T-helper 2 cell treated with Interferon-gamma antibody and Interleukin-4, amounts not matched to agents 100 ng/mL and 5 ng/mL, for 36 hours (primary cell): ENCODE data around the gene SH3D21. TPM values are rescaled to one million over a fixed set of nuclear protein-coding genes. Genes with fewer than 3 reads are reported as not detected.

Experiments
- intact Hi-C: fragments of 100-400 bp; cut with micrococcal nuclease; formaldehyde crosslinking; loops from one replicate; pipeline ENCODE4 v1.15.1; 2023
- total RNA-seq: library from RNA; stranded (reverse); gene quantifications from 2 replicates; pipeline ENCODE4 v1.2.3, GENCODE V29; 2022

Gene SH3D21
- total RNA-seq, 1 donor from 2014 or later, result 7.6 TPM

DNA sequence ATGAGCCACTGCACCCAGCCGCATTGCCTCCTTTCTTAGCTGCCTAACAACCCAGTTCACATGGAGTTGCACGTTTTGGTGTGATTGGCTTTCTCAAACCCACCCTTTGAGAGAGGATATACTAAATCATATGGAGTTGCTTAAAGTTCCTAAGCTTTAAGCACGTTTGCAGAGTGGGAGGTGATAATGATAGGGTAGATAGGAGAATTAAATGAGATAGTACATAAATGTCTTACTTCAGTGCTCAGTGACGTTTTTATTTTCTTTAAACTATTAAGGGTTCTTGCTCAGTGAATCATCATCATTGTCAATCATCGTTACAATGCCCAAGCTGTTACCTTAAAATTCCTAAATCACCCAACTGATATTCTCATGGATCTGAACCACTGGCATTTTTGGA is 2.9 kb upstream of the SH3D21 start:
- intact Hi-C loops, result no loop called here

DNA sequence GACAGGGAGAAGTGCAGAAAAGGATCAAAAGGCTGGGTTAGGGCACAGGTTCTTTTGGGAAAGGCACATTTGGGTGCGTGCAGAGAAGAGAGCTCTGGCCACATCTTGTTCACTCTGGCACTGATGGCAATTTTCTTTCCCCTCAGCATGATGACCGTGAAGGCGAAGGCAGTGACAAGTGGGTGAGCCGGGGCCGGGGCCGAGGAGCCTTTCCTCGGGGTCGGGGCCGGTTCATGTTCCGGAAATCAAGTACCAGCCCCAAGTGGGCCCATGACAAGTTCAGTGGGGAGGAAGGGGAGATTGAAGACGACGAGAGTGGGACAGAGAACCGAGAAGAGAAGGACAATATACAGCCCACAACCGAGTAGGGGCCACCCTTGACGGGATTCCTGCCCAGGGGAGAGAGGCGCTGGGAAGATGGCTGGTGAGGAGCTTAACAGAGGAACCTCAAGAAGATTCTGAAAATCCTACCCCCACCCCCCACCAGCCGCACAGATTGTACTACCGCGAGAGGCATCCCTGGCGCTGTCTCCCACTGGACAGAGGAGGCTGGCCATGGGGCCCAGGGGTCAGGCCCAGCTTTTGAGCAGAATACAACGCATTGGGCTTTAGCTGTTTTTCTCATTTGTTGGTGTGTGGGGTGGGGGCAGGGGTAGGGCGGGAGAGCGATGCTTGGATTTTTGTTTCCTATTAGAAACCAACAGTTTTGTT is 2.4 kb upstream of the SH3D21 start:
- intact Hi-C loops, result no loop called here

DNA sequence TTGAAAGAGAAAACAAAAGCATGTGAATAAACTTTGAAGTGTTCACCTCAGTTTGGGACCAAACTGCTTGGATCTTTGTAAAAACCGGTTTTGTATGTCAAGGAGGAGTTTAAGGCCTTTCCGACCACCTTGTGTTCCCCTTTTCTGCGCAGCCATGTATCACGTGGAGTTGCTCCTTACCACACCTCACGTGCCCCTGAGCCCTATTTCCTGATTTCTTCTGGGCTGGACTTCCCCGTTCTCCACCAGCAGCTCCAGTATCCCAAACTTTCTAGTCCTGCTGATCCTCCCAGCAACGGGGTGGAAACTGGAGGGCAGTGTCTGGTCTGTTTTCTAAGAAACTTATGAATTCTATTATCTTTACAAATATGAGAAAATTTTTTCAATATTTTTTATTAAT is 1.6 kb upstream of the SH3D21 start:
- intact Hi-C loops, result no loop called here

DNA sequence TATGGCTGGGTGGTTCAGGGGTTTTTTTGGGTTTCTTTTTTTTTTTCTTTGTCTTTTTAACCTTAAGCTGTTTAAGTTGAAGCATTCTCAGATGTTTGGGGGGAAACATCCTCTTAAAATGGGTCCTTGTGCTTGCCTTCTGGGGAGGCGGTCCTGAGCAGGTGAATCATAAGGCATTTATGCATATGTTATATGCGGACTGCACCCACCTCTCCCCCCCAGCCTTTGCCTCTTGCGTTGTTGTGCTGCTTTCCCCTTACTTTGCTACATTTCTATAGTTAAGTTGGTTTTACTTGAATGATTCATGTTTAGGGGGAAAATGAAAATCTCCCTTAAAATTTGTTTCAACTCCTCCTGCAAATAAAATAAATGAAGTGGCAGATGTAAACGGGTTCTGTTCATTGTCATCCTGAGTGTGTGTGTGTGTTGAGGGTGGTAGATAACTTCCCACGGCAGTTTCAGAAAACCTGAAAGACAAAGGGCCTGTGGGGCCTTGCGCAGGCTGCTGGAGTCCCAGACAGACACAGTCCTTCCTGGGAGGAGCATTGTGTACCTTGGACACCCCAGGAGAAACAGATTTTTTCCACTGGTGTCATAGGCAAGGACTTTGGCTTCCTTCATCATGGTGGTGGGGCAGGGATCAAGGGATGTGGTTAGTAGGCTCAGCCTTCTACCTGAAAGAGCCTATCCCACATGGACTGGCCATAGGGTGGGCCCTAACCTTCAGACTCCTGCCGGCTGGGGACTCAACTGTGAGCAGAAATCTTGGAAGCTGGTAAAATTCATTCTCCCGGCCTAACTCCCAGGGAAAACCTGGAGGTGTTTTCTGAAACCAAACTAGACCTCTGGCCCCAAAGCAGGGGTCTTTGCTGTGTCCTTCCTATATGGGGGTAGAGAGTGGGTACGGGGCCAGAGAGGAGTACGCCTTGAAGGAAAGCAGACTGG is 926 bp upstream of the SH3D21 start:
- intact Hi-C loops, result loop anchor here (5.0 kb wide), 2 partner anchors 62 to 148 kb away; partner anchors contain the start of gene MAP7D1

DNA sequence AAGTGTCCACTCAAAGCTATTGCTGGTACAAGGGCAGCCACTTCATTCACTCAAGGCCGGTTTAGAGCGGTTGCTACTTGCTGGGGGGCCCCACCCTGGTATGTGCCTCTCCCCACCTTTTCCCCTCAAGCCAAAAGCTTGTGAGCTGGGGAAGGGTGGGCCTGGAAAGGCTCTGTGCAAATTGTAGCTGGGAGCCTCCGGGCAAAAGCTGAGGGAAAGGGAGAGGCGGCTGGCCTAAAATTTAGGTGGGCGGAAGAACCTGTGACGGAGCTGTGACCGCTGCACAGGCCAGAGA is 306 bp upstream of the SH3D21 start:
- intact Hi-C loops, result loop anchor here (2.0 to 5.0 kb wide), 4 partner anchors 17 to 149 kb away; partner anchors contain the start of genes EVA1B, MAP7D1 and THRAP3

DNA sequence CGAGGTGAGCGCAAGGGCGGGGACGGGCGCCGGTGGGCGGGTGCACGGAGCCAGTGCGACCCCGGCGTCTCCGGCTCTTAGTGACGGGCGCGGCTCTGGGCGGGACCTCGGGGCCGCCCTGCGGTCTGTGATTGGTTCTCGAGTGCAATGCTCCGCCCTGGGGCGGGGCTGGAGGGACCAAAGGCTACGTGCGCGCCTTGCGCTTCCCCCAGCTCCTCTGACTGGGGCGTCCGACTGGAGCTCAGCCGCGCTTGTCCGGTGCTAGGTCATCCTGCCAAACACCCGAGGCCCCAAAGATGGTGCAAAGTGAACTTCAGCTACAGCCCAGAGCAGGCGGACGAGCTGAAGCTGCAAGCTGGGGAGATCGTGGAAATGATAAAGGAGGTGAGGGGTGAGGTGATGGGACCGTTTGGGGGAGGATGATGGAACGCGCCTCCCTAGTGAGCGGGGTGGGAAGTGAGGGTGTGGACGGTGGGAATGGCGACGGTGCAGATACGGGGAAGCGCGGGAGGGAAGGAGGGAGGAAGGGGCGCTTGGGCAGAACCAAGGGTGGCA is 811 bp downstream of the SH3D21 start:
- intact Hi-C loops, result loop anchor here (1.0 to 5.0 kb wide), 5 partner anchors 16 to 150 kb away; partner anchors contain the start of genes EVA1B, MAP7D1 and THRAP3

DNA sequence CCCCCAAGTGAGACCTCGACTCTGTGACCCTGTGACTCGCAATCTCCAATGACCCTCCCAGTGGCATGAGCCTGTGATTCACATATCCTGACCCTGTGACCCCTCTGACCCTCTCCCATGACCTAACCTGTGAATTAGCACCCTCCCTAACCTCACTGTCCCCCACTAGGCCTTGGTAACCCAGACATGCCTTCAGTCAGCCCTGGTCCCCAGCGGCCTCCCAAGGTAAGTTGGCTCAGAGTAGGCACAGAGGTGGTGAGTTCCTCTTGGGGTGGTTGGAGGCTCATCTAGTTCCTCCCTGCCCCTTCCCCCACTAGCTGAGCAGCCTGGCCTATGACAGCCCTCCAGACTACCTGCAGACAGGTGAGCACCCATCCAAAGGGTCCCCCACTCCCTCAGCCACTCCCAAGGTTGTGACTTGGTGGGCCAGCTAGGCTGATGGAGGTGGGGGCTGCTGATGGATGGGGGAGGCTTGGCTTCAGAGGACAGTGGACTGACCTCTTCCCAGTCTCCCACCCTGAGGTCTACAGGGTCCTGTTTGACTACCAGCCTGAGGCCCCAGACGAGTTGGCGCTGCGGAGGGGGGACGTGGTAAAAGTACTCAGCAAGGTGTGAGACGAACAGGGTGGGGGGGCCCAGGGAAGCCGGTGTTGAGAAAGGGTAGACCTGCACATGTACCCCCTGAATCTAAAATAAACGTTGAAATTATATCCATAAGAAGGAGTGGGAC is 1.6 kb downstream of the SH3D21 start:
- intact Hi-C loops, result loop anchor here (1.0 to 5.0 kb wide), 5 partner anchors 15 to 150 kb away; partner anchors contain the start of genes EVA1B, MAP7D1 and THRAP3

DNA sequence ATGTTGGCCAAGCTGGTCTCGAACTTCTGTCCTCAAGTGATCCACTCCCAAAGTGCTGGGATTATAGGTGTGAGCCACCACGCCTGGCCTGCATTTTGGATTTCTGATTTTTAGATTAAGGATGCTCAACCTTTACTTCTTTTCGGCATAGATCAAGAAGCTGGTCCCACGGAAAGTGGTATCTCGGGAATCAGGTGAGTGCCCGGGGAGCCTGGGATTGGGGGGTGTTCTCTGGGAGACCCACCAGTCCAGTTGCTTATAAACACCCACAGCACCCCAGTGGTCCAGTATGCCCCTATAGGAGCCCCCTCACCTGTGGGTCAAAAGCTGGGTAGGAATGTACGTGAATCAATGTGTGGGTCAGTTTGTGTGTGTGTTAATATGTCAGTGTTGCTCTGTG is 3.2 kb downstream of the SH3D21 start:
- intact Hi-C loops, result loop anchor here (5.0 kb wide), 2 partner anchors 58 to 152 kb away; partner anchors contain the start of gene MAP7D1

DNA sequence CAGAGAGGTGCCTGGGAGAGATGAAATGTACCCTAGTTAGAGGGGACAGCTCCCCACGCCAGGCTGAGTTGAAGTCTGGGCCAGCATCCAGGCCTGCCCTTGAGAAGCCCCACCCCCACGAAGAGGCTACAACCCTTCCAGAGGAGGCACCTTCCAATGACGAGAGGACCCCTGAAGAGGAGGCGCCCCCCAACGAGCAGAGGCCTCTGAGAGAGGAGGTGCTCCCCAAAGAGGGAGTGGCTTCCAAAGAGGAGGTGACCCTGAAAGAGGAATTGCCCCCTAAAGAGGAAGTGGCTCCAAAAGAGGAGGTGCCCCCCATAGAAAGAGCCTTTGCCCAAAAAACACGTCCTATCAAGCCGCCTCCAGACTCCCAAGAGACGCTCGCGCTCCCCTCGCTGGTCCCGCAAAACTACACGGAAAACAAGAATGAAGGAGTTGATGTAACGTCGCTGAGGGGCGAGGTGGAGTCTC is 14.2 kb downstream of the SH3D21 start:
- intact Hi-C loops, result loop anchor here (5.0 kb wide), 3 partner anchors 47 to 102 kb away; partner anchors contain the start of gene STK40

DNA sequence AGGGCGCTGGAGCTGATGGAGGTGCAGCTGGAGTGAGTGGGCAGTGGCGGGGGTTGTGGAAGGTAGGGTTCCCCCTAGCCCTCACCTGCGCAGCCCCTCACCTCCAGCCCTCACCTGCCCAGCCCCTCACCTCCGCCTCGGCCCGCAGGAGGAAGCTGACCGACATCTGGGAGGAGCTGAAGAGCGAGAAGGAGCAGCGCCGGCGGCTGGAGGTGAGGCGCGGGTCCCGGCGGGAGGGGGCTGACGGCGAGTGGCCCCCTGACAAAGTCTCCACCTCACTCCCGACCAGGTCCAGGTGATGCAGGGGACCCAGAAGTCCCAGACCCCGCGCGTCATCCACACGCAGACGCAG is 14.6 kb downstream of the SH3D21 start:
- intact Hi-C loops, result loop anchor here (5.0 kb wide), 3 partner anchors 47 to 102 kb away; partner anchors contain the start of gene STK40

DNA sequence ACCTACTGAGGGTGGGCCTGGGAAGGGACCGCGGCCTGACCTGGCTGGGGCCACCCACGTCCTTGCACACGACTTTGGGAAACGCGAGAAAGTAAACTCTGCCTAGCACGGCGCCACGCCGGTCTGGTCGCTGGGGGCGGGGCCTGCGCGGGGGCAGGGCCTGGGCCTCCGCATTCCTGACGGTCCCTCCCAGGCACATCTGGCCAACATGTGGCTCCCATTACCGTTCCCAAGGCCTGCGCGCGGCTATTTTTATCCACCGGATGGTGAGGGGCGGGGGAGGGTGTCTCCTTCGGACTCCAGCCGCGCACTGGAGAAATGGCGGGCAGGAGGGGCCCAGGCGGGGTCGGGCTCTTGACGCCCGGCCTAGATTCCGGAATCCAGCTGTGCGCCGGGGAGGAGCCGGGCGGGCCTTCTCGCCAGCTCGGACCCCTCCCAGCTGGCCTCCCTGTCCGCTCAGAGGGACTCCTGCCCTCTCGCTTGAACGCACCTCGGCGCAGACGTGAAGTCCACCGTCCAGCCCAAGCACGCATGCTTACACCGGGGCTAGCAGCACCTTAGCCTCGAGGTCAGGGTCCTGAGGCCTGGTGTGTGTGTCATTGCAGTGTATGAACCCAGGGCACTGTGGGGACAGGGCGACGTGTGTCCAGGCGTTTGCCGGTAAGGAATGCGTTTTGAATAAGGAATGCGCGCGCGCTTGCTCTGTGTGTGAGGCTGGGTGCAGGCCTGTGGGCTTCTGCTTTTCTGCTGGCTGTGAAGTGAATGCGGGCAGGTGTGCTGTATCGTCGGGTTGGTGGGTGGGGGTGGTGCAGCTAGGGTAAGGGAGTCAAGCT is 15.2 kb downstream of the SH3D21 start:
- intact Hi-C loops, result loop anchor here (5.0 kb wide), 3 partner anchors 46 to 101 kb away; partner anchors contain the start of gene STK40

DNA sequence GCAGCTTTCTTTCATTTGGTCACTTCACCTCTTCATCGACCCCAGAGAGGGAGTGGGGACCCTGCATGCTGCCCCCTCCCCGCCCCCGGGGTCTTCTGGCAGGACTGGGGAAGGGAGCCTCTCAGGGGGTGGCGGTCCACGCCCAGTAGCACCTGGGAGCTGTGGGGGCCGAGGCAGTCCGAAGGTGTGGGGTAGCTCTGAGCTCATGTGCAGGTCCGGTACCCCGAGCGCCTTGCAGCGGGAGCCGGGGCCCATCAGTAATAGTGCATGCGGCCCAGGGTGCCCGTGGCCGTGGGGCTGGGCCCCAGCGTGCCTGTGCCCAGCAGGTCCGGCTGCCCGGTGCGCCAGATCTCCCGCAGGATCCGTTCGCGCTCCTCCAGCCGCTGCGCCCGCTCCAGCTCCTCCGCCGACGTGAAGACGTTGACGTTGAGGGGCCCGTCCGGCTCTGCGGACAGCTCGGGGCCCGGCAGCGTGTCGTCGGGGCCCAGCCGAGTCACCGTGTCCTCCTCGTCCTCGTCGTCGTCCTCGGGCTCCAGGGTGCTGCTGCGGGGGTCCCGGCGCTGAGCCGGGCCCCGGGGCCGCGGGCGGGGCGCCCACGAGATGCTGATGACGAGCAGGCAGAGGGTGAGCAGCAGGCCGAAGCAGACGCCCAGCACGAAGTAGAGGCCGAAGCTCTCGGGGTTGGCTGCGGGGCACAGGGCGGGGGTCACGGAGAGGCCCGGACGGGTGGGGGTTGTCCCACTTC is 16.0 kb downstream of the SH3D21 start:
- intact Hi-C loops, result loop anchor here (2.0 to 5.0 kb wide), 4 partner anchors 15 to 100 kb away; partner anchors contain the start of genes SH3D21 and STK40

DNA sequence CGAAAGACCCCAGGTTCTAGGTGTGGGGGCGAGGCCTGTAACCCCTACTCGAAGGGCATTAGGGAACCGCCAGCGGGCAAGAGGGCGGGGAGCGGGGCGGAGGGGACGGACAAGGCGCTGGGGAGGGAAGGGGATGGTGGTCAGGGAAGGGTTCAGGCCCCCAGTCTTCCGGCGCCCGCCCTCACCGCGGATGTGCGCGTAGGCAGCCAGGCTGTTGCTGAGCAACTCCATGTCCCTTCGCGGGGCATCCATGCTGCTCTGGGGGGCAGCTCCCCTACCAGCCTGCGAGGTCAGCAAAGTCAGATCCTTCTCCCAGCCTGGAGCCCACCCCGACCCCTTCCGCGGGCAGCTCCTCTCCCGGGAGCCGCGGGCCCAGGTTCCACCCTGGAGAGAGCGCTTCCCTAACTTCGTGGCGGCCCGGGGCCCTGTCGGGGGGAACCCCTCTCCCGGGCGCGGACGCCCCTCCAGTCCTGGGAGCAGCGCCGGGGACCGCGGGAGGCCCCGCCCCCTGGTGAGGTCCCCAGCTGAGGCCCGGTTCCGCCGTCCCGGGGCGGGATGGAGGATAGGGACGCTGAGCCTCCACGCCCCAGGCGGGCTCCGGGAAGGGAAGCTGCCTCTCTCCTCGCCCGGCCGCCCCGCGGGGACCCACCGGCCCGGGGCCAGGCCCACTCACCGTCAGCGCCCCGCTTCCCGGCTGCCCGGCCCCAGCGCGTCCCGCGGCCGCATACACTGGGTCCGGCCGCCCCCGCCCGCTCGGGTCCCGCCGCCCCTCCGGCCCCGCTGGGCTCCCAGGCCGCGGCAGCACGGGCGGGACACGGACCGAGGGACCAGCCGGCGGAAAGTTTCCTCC is 16.8 kb downstream of the SH3D21 start:
- intact Hi-C loops, result loop anchor here (2.0 to 5.0 kb wide), 4 partner anchors 16 to 99 kb away; partner anchors contain the start of genes SH3D21 and STK40

DNA sequence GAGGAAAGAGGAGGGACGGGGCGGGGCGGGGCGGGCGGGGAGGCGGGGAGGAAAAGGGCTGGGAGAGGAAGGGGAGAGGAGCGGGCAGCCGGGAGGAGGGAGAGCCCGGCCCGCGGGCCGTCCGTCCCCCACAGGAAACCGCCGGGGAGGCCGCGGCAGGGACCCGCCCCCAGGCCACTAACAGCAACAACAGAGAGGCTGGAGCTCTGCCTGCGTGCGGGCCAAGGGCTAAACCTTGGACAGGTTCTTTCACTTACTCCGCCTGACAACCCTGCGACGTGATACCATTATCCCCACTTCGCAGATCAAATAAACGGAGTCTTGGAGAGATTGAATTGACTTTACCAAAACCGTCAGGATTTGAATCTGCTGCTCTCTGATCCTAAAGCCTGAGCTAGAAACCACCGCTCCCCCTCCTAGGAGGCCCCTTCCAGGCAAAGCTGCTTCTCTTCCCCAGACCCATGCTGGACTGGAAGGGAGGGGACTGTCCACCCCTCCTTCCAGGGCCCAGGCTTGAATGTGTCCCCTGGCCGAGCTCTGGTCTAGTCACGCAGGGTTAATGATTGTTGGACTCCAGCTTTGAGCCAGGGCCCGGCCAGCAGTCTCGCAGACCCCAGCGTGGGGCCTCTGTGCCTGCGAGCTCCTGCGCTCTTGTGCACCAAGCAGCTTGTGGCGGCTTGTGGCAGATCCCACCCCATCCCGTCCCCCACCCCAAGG is 17.6 kb downstream of the SH3D21 start, which contains the start of gene EVA1B:
EVA1B (minus strand) TSS at position 10 of the 717 bp plus-strand sequence. CDS start 608 bp downstream, outside the sequence.
- intact Hi-C loops, result loop anchor here (2.0 to 5.0 kb wide), 4 partner anchors 17 to 99 kb away; partner anchors contain the start of genes SH3D21 and STK40

DNA sequence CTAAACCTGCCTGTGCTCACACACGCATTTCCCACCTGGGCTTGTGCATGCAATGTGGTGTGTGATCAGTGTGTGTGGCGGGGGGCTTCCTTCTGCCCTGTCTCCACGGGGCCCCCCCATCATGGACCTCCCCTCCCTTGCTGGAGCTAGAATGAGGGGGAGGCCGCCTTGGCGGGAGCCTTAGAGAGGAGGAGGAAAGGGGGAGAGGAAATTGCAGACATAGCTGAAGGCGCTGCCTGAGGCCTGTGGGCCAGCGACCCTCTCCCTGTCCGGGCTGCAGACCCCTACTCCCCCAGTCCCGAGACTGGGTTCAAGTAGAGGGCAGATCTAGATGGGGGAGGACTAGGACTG is 18.2 kb downstream of the SH3D21 start:
- intact Hi-C loops, result loop anchor here (5.0 kb wide), 3 partner anchors 43 to 98 kb away; partner anchors contain the start of gene STK40

DNA sequence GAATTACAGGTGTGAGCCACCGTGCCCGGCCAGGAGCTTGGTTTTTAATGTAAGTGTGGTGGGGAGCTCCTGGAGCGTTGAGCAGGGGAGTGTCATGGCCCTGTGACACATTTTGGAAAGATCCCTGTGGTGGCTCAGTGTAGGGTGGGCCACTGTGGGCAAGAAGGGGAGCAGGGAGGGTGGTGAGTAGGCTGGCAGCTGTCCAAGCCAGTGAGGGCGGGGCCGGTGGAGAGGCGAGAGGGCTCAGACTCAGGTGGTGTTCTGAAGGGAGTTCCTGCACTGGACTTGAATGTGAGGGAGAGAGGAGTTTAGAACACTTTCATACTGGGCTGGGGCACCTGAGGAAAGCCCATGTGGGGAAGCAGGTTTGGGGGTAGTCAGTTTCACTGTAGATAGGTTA is 20.3 kb downstream of the SH3D21 start:
- intact Hi-C loops, result no loop called here

DNA sequence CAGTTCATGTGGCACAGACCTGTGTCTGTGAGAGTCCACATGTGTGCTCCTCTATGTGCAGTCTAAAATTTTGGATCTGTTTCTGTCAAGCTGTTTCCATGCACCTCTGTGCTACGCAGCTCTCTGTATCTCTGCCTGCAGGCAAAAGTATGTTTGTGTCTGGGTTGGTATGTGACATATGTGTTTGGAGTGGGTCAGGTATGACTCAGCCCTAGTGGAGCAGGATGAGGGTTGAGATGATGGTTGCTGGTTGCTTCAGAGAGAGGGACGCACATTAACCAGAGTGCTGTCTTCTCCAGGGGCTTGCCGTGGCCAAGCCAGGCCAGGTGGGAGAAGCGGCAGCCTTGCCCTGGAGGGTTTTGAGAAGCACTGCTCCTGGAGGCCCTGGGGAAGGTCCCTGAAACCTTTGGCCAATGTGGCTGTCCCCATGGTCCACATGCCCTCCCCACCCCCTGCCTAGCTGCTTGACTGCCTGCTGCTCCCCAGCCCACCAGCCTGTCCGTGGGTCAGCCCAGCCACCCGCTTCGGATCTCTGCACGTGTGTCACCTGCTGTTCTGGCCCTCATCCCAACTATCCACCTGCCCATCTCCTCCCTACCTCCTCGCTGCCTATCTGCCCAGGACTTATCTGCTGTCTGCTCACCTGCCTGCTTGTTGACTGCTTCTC is 21.4 kb downstream of the SH3D21 start:
- intact Hi-C loops, result no loop called here
